Liver (tissue), 9 donors: Measurements from ENCODE around the gene CCDC92. TPM values are rescaled to one million over a fixed set of nuclear protein-coding genes. Genes with fewer than 3 reads are reported as not detected.

Source experiments
- DNase-seq: peaks from one replicate; pipeline ENCODE4 v3.0.0-alpha.2; 2017; ENCODE audit warnings: low spot score
- H3K27ac ChIP-seq, 2 donors: one replicate each; pipeline ENCODE4 v1.7.0; 2013; ENCODE audit warnings: inconsistent platforms in 2 of 2, low read length in 2 of 2, control low read depth in 1 of 2, low read depth in 1 of 2, mild to moderate bottlenecking in 1 of 2
- H3K27me3 ChIP-seq, 4 donors: one replicate each; pipeline versions ENCODE4 v1.6.1 to v1.7.0; 2013; ENCODE audit warnings: low read length in 3 of 4, inconsistent platforms in 1 of 4, mild to moderate bottlenecking in 1 of 4, moderate library complexity in 1 of 4; ENCODE audit not compliant: control insufficient read depth in 4 of 4, insufficient read depth in 4 of 4
- H3K36me3 ChIP-seq, 4 donors: one replicate each; pipeline versions ENCODE4 v1.6.1 to v1.7.0; 2013; ENCODE audit warnings: low read length in 3 of 4, mild to moderate bottlenecking in 3 of 4, low read depth in 1 of 4, moderate library complexity in 1 of 4; ENCODE audit not compliant: control insufficient read depth in 4 of 4, insufficient read depth in 3 of 4
- H3K4me1 ChIP-seq, 4 donors: one replicate each; pipeline versions ENCODE4 v1.6.1 to v1.7.0; 2013; ENCODE audit warnings: low read length in 3 of 4, mild to moderate bottlenecking in 3 of 4, moderate library complexity in 1 of 4; ENCODE audit not compliant: control insufficient read depth in 4 of 4, insufficient read depth in 4 of 4
- H3K4me3 ChIP-seq, 3 donors: one replicate each; pipeline versions ENCODE4 v1.6.1 to v1.7.0; 2013; ENCODE audit warnings: low read length in 3 of 3, control low read depth in 1 of 3, low read depth in 1 of 3, mild to moderate bottlenecking in 1 of 3
- H3K9ac ChIP-seq, 2 donors: one replicate each; pipeline ENCODE4 v1.7.0; 2013; ENCODE audit warnings: low read length in 2 of 2, mild to moderate bottlenecking in 2 of 2, moderate library complexity in 2 of 2, control low read depth in 1 of 2, low read depth in 1 of 2
- H3K9me3 ChIP-seq, 4 donors: one replicate each; pipeline versions ENCODE4 v1.6.1 to v1.7.0; 2013; ENCODE audit warnings: low read length in 3 of 4; ENCODE audit not compliant: control insufficient read depth in 4 of 4
- CTCF ChIP-seq: fragments of 150-350 bp; IDR thresholded peaks from 2 replicates; pipeline ENCODE4 v1.5.1; 2017; ENCODE audit warnings: improper control_type of control experiment, low read depth, low read length; ENCODE audit not compliant: missing input control
- EGR1 ChIP-seq, 2 donors: IDR thresholded peaks; 2 replicates each; pipeline ENCODE4 v1.6.1; 2016 to 2018; ENCODE audit warnings: antibody characterized with exemption in 2 of 2, low read depth in 2 of 2
- FOXA1 ChIP-seq: IDR thresholded peaks from 2 replicates; pipeline ENCODE4 v1.6.1; 2016; ENCODE audit warnings: antibody characterized with exemption
- GABPA ChIP-seq, 2 donors: IDR thresholded peaks in 1 of 2; conservative IDR thresholded peaks in 1 of 2; 2 replicates each; pipeline ENCODE4 v1.6.1; 2016; ENCODE audit warnings: antibody characterized with exemption in 2 of 2, mild to moderate bottlenecking in 1 of 2, moderate library complexity in 1 of 2
- HNF4A ChIP-seq, 2 donors: conservative IDR thresholded peaks; 2 replicates each; pipeline ENCODE4 v1.6.1; 2016; ENCODE audit warnings: antibody characterized with exemption in 2 of 2, mild to moderate bottlenecking in 2 of 2
- MAX ChIP-seq: IDR thresholded peaks from 2 replicates; pipeline ENCODE4 v1.6.1; 2016; ENCODE audit warnings: antibody characterized with exemption
- NR2F2 ChIP-seq: IDR thresholded peaks from 2 replicates; pipeline ENCODE4 v1.6.1; 2016; ENCODE audit warnings: antibody characterized with exemption
- RAD21 ChIP-seq, 2 donors: IDR thresholded peaks; 2 replicates each; pipeline ENCODE4 v1.6.1; 2016; ENCODE audit warnings: antibody characterized with exemption in 2 of 2, mild to moderate bottlenecking in 2 of 2
- REST ChIP-seq: IDR thresholded peaks from 2 replicates; pipeline ENCODE4 v1.6.1; 2016; ENCODE audit warnings: antibody characterized with exemption, mild to moderate bottlenecking
- RXRA ChIP-seq, 2 donors: IDR thresholded peaks; 2 replicates each; pipeline ENCODE4 v1.6.1; 2017 to 2018; ENCODE audit warnings: antibody characterized with exemption in 2 of 2, mild to moderate bottlenecking in 1 of 2
- SP1 ChIP-seq: IDR thresholded peaks from 2 replicates; pipeline ENCODE4 v1.6.1; 2018; ENCODE audit warnings: antibody characterized with exemption, mild to moderate bottlenecking
- TAF1 ChIP-seq: conservative IDR thresholded peaks from 2 replicates; pipeline ENCODE4 v1.6.1; 2016; ENCODE audit warnings: antibody characterized with exemption, mild to moderate bottlenecking
- YY1 ChIP-seq: IDR thresholded peaks from 2 replicates; pipeline ENCODE4 v1.6.1; 2016; ENCODE audit warnings: antibody characterized with exemption, mild to moderate bottlenecking
- ZBTB33 ChIP-seq: IDR thresholded peaks from 2 replicates; pipeline ENCODE4 v1.6.1; 2016; ENCODE audit warnings: antibody characterized with exemption
- WGBS: extraction: QIAGEN DNeasy Blood & Tissue Kit; methylation state at CpG from one replicate; pipeline ENCODE4 v1.1.7; 2013; 5-methylcytosine and 5-hydroxymethylcytosine counted together
- polyA plus RNA-seq, 2 donors: library from polyadenylated mRNA; stranded (reverse) in 1 of 2; unstranded in 1 of 2; fragments of 200-250 nt in 1 of 2; fragments of >200 nt in 1 of 2; fragmentation: Nextera tagmentation in 1 of 2; extraction: Ambion mirVana in 1 of 2; gene quantifications; one replicate each; pipeline versions ENCODE4 v1.2.1 to v1.2.3, GENCODE V29; 2013 to 2015
- total RNA-seq, 2 donors: library from RNA; depleted of rRNA; stranded (reverse); fragments of >200 nt; gene quantifications; one replicate each; pipeline ENCODE4 v1.2.3, GENCODE V29; 2014
- donor health status: healthy.
- donor health status: healthy.
- donor health status: healthy.
- donor health status: healthy.
- donor health status: healthy.

The CCDC92 gene
- total and polyA plus RNA-seq, 4 donors: 2.1 to 14.6 (median 9.3) TPM

GRCh38 chr12:123998344-123998990 is 25.8 kb upstream of the CCDC92 start (continued):
- TF ChIP-seq ZBTB33 (no peak), HNF4A (conservative IDR thresholded peaks at IDR 0.05) (no peak), RXRA (IDR thresholded peaks at IDR 0.05) (no peak), GABPA (IDR thresholded peaks at IDR 0.05 in 1 of 2, conservative IDR thresholded peaks at IDR 0.05 in 1 of 2) (no peak), RAD21 (IDR thresholded peaks at IDR 0.05) (no peak), CTCF (no peak), FOXA1 (no peak)

GRCh38 chr12:123997908-123998307 is 25.3 kb upstream of the CCDC92 start:
- Histone ChIP-seq H3K9me3 (no peaks in the 10 kb centered on the region), H3K27me3 (no peaks in the 10 kb centered on the region), H3K27ac (no peak overlapping the region), H3K36me3 (peaks cover 2 to 10% (median 7%) of the 10 kb centered on the region in 4 donors), H3K9ac (no peak overlapping the region), H3K4me1 (no peaks in the 10 kb centered on the region), H3K4me3 (no peak overlapping the region)
- whole genome bisulfite sequencing: 90% methylated on average over 5 of the region's 5 CpGs
- TF ChIP-seq NR2F2: no peak
- TF ChIP-seq REST: no peak
- no peak for DNase-seq

- no peak overlapping the region for H3K4me3 ChIP-seq
- TF ChIP-seq SP1 (no peak), NR2F2 (no peak), FOXA1 (no peak), EGR1 (IDR thresholded peaks at IDR 0.05; ENCODE audit: low read depth in 2 of 2) (no peak), YY1 (no peak), CTCF (no peak), TAF1 (no peak), GABPA (IDR thresholded peaks at IDR 0.05 in 1 of 2, conservative IDR thresholded peaks at IDR 0.05 in 1 of 2) (no peak), HNF4A (conservative IDR thresholded peaks at IDR 0.05) (no peak), ZBTB33 (no peak), RAD21 (IDR thresholded peaks at IDR 0.05) (no peak), MAX (no peak)
- H3K9me3 ChIP-seq: no peaks in the 10 kb centered on the region
- H3K27ac ChIP-seq: no peak overlapping the region
- H3K9ac ChIP-seq: no peak overlapping the region
- DNase-seq: no peak
- no peaks in the 10 kb centered on the region for H3K4me1 ChIP-seq
- peaks cover 2 to 14% (median 11%) of the 10 kb centered on the region in 4 donors for H3K36me3 ChIP-seq
- H3K27me3 ChIP-seq: no peaks in the 10 kb centered on the region
- WGBS: 94% methylated on average over 6 of the region's 6 CpGs
Measured at GRCh38 chr12:123997033-123997822, 24.6 kb upstream of the CCDC92 start.
